Stimulated activated naive B cell treated with anti-CD40 and anti-IgM and Interleukin-4, amounts not matched to agents 10 μg/mL and 1 μg/mL and 100 μg/mL, for 72 hours (primary cell): ENCODE measurements around the gene GLRX5.

Experiments
- ATAC-seq, 2 donors: fragments of 150-1000 bp; cut with Tn5 transposase; replicated peaks; 2 replicates each; pipeline ENCODE4 v1.10.0; 2021; ENCODE audit warnings: moderate library complexity in 1 of 2
- DNase-seq: peaks from one replicate; pipeline ENCODE4 v3.0.0; 2021
- H3K27ac Mint-ChIP-seq: one replicate; pipeline ENCODE4 v1.8.0; 2022; ENCODE audit warnings: mild to moderate bottlenecking, mixed read lengths
- H3K27me3 Mint-ChIP-seq, 2 donors: one replicate each; pipeline ENCODE4 v1.8.0; 2022; ENCODE audit warnings: mixed read lengths in 2 of 2
- H3K36me3 Mint-ChIP-seq, 2 donors: one replicate each; pipeline ENCODE4 v1.8.0; 2022; ENCODE audit warnings: mixed read lengths in 2 of 2, mild to moderate bottlenecking in 1 of 2
- H3K4me1 Mint-ChIP-seq, 2 donors: one replicate each; pipeline ENCODE4 v1.8.0; 2022; ENCODE audit warnings: mixed read lengths in 2 of 2, mild to moderate bottlenecking in 1 of 2
- H3K4me3 Mint-ChIP-seq, 2 donors: one replicate each; pipeline ENCODE4 v1.8.0; 2022; ENCODE audit warnings: mild to moderate bottlenecking in 2 of 2, mixed read lengths in 2 of 2, moderate library complexity in 1 of 2
- H3K9me3 Mint-ChIP-seq, 2 donors: one replicate each; pipeline ENCODE4 v1.8.0; 2022; ENCODE audit warnings: mixed read lengths in 2 of 2, mild to moderate bottlenecking in 1 of 2

Gene GLRX5

GRCh38 chr14:95540236-95540855, 5.5 kb downstream of the GLRX5 start:
- Mint-ChIP-seq H3K4me3 (no peak overlapping the region), H3K9me3 (no peaks in the 10 kb centered on the region), H3K27me3 (no peaks in the 10 kb centered on the region), H3K4me1 (peaks cover 29 to 43% of the 10 kb centered on the region in 2 donors), H3K27ac (no peak overlapping the region), H3K36me3 (peaks cover 6 to 13% of the 10 kb centered on the region in 2 donors)
- ATAC-seq (no peak), DNase-seq (no peak)

DNA sequence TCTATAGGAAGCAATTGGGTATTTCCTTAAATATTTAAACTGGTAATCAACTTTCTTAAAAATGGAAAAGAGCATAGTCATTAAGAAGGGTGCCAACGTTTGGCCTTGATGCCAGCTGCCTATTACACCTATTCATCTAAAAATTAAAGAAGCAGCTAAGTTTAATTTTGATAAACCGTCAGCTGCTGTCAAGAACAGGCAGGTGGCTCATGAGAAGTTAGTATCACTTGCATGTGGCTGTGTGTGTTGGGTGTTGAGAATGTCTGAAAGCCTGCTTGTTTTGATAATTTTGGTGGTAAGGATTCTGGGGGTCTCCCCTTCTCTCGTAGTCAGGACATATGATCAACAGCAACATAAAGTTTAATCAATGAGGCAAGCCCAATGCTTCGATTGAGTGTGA, 6.5 kb downstream of the GLRX5 start:
- no peaks in the 10 kb centered on the region for H3K9me3 Mint-ChIP-seq
- no peak overlapping the region for H3K4me3 Mint-ChIP-seq
- H3K4me1 Mint-ChIP-seq, result peaks cover 22 to 37% of the 10 kb centered on the region in 2 donors
- ATAC-seq (no peak), DNase-seq (no peak)
- no peaks in the 10 kb centered on the region for H3K27me3 Mint-ChIP-seq
- H3K36me3 Mint-ChIP-seq, result peaks cover 6 to 13% of the 10 kb centered on the region in 2 donors
- no peak overlapping the region for H3K27ac Mint-ChIP-seq

GRCh38 chr14:95541932-95542930, 7.4 kb downstream of the GLRX5 start:
- H3K4me1 Mint-ChIP-seq, result peaks cover 17 to 29% of the 10 kb centered on the region in 2 donors
- no peak for DNase-seq
- no peaks in the 10 kb centered on the region for H3K27me3 Mint-ChIP-seq
- H3K36me3 Mint-ChIP-seq, result peaks cover 6 to 13% of the 10 kb centered on the region in 2 donors
- no peak overlapping the region for H3K4me3 Mint-ChIP-seq
- ATAC-seq, result no peak
- H3K9me3 Mint-ChIP-seq, result no peaks in the 10 kb centered on the region
- H3K27ac Mint-ChIP-seq, result no peak overlapping the region

GRCh38 chr14:95543021-95543420, 8.2 kb downstream of the GLRX5 start:
- ATAC-seq (no peak), DNase-seq (no peak)
- no peak overlapping the region for H3K27ac Mint-ChIP-seq
- H3K36me3 Mint-ChIP-seq, result peaks cover 6 to 13% of the 10 kb centered on the region in 2 donors
- H3K9me3 Mint-ChIP-seq, result no peaks in the 10 kb centered on the region
- peaks cover 12 to 25% of the 10 kb centered on the region in 2 donors for H3K4me1 Mint-ChIP-seq
- H3K27me3 Mint-ChIP-seq, result no peaks in the 10 kb centered on the region
- no peak overlapping the region for H3K4me3 Mint-ChIP-seq

DNA sequence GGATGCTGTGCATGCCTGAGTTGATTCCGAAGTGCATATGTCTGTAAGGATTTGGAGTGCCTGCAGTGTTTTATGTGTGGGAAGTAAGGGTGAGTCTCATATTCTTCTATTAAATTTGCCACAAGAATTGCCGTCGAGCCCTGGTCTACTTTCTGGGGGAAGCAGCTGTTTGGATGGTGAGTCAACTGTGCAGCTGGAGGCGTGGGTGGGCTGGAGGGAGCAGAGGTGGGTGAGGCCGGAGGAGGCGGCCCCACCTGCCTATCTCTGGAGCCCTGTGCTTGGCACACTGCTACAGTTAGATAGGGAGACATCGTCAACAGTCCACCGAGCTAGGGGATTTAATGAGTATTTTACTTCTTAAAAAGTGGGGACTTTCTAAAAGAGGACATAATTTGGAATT, 9.7 kb downstream of the GLRX5 start:
- H3K4me1 Mint-ChIP-seq, result peaks cover 7 to 20% of the 10 kb centered on the region in 2 donors
- DNase-seq (no peak), ATAC-seq (no peak)
- H3K27me3 Mint-ChIP-seq, result no peaks in the 10 kb centered on the region
- H3K4me3 Mint-ChIP-seq, result no peak overlapping the region
- peaks cover 9 to 22% of the 10 kb centered on the region in 2 donors for H3K36me3 Mint-ChIP-seq
- no peaks in the 10 kb centered on the region for H3K9me3 Mint-ChIP-seq
- no peak overlapping the region for H3K27ac Mint-ChIP-seq

DNA sequence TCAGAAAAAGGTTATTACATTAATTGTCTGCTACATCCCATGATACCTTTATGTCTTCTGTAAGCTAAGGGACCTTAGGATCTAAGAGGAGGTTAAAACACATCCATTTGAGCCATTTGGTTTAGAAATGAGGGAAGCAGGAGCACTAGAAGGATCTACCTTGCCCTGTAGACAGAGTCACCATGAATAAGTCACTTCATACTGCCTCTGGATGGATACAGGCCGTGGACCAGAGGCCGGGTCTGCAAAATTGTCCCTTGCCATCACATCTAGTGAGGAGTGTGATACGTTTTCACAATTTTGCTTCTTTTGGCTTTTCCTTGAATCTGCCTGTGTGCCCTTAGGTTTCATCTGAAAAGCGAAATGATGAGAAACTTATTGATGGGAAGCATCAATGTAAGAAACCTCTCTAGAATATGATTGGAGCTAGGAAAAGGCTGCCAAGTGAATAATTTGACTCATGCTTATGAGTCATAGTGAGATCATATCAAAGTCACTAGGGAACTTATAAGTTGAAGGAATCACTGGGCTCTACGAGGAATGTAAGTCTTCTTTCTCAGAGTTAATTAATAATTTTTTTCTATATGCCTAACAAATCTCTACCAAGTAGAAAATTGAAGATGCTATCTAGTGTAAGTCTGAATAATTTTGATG, 10.8 kb downstream of the GLRX5 start:
- Mint-ChIP-seq H3K9me3 (no peaks in the 10 kb centered on the region), H3K27ac (no peak overlapping the region), H3K36me3 (peaks cover 11 to 31% of the 10 kb centered on the region in 2 donors), H3K27me3 (no peaks in the 10 kb centered on the region), H3K4me1 (peaks cover 4 to 20% of the 10 kb centered on the region in 2 donors), H3K4me3 (no peak overlapping the region)
- DNase-seq (no peak), ATAC-seq (no peak)

- H3K4me1 Mint-ChIP-seq, result peaks cover 3 to 20% of the 10 kb centered on the region in 2 donors
- H3K27me3 Mint-ChIP-seq, result no peaks in the 10 kb centered on the region
- H3K36me3 Mint-ChIP-seq, result peaks cover 11 to 38% of the 10 kb centered on the region in 2 donors
- ATAC-seq (no peak), DNase-seq (no peak)
- no peaks in the 10 kb centered on the region for H3K9me3 Mint-ChIP-seq
- no peak overlapping the region for H3K27ac Mint-ChIP-seq
- no peak overlapping the region for H3K4me3 Mint-ChIP-seq
These were observed 12.4 kb downstream of the GLRX5 start for GRCh38 chr14:95547272-95547625.

GRCh38 chr14:95547626-95548327, 12.9 kb downstream of the GLRX5 start:
- Mint-ChIP-seq H3K9me3 (no peaks in the 10 kb centered on the region), H3K27ac (no peak overlapping the region), H3K4me1 (peaks cover 3 to 20% of the 10 kb centered on the region in 2 donors), H3K4me3 (no peak overlapping the region), H3K27me3 (no peaks in the 10 kb centered on the region), H3K36me3 (peaks cover 11 to 38% of the 10 kb centered on the region in 2 donors)
- no peak for ATAC-seq
- no peak for DNase-seq

- Mint-ChIP-seq H3K27me3 (no peaks in the 10 kb centered on the region), H3K4me3 (no peak overlapping the region), H3K4me1 (peaks cover 3 to 20% of the 10 kb centered on the region in 2 donors), H3K27ac (no peak overlapping the region), H3K36me3 (peaks cover 11 to 38% of the 10 kb centered on the region in 2 donors), H3K9me3 (no peaks in the 10 kb centered on the region)
- no peak for DNase-seq
- no peak for ATAC-seq
These were observed 13.6 kb downstream of the GLRX5 start for GRCh38 chr14:95548328-95548929.

DNA sequence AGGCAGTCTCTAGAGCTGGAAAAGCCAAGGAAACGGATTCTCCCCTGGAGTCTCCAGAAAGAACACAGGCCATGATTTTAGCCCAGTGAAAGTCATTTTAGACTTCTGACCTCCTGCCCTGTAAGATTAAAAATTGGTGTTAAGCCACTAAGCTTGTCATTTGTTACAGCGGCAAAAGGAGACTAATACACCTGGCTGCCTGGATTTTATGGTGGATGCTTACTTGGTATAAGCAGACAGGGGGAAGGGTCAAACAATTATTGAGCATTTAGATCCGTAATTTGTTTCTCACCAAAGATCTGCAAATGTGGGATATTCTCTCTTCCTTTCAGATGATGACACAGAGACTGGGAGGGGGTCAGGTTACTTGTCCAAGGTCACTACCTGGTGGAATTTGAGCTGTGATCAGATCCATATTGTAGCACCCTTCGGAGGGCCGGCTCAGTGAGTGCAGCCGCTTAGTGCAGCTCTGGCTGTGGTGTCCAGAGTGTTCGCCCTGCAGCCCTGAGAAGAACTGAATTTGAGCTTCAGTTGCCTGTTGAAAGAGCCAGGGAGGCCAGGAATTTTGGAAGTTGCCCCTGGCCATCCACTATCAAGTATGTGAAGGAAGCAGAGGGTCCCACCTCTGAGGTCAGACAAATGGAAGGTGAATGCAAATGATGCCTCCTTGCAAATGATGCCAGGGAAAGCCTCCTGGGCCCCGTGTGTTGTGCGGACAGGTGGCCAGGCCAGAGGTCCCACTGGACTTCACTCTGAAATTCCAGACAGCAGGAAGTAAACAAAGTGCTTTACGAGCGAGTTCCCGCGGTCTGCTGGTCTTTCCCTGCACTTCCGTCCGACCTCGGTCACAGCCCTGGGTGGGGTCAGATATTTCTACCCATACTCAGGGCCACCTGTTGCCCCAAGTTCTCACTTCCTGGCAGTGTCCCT, 15.1 kb downstream of the GLRX5 start:
- no peak overlapping the region for H3K27ac Mint-ChIP-seq
- ATAC-seq, result no peak
- peaks cover 7 to 31% of the 10 kb centered on the region in 2 donors for H3K36me3 Mint-ChIP-seq
- no peak overlapping the region for H3K4me3 Mint-ChIP-seq
- peaks cover 3 to 8% of the 10 kb centered on the region in 2 donors for H3K4me1 Mint-ChIP-seq
- no peak for DNase-seq
- H3K27me3 Mint-ChIP-seq, result no peaks in the 10 kb centered on the region
- H3K9me3 Mint-ChIP-seq, result no peaks in the 10 kb centered on the region

DNA sequence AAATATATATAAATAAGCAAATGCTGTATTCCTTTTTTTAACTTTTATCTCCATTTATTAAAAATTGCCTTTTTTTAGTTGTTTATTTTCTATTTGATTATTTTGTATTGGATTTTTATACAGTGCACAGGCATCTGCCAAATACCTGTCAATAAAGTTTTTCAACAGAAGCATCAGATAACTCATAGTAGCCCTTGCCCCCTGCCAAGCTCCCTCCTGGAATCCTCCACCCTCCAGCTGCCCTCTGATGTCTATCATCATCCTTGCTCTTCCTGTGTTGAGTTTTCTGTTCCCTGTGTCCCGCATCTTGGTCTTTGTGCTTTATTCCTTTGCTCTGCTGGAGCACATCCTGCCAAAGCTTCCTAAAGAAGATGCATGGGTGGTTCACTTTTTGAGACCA, 16.6 kb downstream of the GLRX5 start:
- H3K4me3 Mint-ChIP-seq, result no peak overlapping the region
- no peaks in the 10 kb centered on the region for H3K9me3 Mint-ChIP-seq
- no peak overlapping the region for H3K27ac Mint-ChIP-seq
- ATAC-seq (no peak), DNase-seq (no peak)
- no peaks in the 10 kb centered on the region for H3K27me3 Mint-ChIP-seq
- peaks cover 7 to 31% of the 10 kb centered on the region in 2 donors for H3K36me3 Mint-ChIP-seq
- H3K4me1 Mint-ChIP-seq, result no peaks in the 10 kb centered on the region

DNA sequence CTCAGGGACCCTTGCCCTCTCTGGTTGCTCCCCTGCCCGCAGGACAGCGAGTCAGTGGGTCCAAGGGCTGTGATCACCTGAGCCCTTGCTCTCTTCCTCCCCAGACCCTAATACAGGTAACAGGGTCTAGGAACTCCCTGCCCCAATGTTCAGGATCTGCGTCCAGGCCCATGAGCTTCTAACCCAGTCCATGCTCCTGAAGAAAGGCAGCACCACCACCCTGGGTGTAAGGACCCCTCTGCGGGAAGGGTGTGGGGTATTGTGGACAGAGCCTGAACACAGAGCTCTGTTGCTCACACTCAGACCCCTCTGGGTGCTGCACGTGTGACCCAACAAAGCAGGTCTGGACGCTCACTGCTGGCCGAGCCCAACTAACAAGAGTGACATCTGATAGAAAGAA, 18.3 kb downstream of the GLRX5 start:
- Mint-ChIP-seq H3K4me3 (no peak overlapping the region), H3K27me3 (no peaks in the 10 kb centered on the region), H3K27ac (no peak overlapping the region), H3K4me1 (no peaks in the 10 kb centered on the region), H3K9me3 (no peaks in the 10 kb centered on the region), H3K36me3 (peaks cover 7 to 31% of the 10 kb centered on the region in 2 donors)
- DNase-seq, result no peak
- no peak for ATAC-seq

- Mint-ChIP-seq H3K4me3 (no peak overlapping the region), H3K27me3 (no peaks in the 10 kb centered on the region), H3K36me3 (peaks cover 4 to 20% of the 10 kb centered on the region in 2 donors), H3K4me1 (no peaks in the 10 kb centered on the region), H3K27ac (no peak overlapping the region), H3K9me3 (no peaks in the 10 kb centered on the region)
- ATAC-seq (no peak), DNase-seq (no peak)
These were observed 20.2 kb downstream of the GLRX5 start for GRCh38 chr14:95555053-95555452.
